ENCODE results near the gene GLMP.

The GLMP gene

DNA sequence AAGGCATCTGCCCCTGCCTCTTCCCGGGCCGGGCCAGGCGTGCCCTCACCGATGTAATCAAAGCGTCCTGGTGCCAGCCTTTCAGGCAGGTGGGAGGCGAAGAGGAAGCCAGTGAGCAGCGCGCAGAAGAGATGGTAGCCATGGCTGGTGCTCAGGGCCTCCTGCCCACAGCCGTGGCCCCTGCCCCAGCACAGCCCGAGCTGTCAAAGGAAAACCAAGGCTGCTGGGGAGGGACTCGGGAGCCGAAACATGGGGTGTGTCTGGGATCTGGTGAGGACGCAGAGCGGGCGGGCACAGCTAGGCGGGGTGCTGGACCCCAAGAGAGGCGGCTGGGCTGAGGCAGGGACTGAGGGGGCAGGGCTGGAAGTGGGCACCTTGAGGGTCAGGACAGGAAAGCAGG, 50.8 kb downstream of the GLMP start:
- Histone ChIP-seq H3K9me3 (ENCODE audit: control insufficient read depth in 2 of 2, low read length in 2 of 2) (no peaks in the 10 kb centered on the region), H3K27ac (ENCODE audit: low read depth in 2 of 2, low read length in 2 of 2) (no peak overlapping the region), H3K9ac (ENCODE audit: low read depth in 1 of 2, low read length in 2 of 2) (no peak overlapping the region), H3K36me3 (ENCODE audit: control insufficient read depth in 2 of 2, insufficient read depth in 2 of 2, low read length in 2 of 2) (peaks cover 1 to 8% of the 10 kb centered on the region in 2 donors), H3K4me1 (ENCODE audit: control insufficient read depth in 2 of 2, insufficient read depth in 2 of 2, low read length in 2 of 2) (peaks cover 10 to 12% of the 10 kb centered on the region in 2 donors), H3K27me3 (ENCODE audit: control insufficient read depth in 2 of 2, insufficient read depth in 2 of 2, low read length in 2 of 2) (peaks cover 18 to 22% of the 10 kb centered on the region in 2 donors), H3K4me3 (ENCODE audit: low read length in 2 of 2) (no peak overlapping the region)

DNA sequence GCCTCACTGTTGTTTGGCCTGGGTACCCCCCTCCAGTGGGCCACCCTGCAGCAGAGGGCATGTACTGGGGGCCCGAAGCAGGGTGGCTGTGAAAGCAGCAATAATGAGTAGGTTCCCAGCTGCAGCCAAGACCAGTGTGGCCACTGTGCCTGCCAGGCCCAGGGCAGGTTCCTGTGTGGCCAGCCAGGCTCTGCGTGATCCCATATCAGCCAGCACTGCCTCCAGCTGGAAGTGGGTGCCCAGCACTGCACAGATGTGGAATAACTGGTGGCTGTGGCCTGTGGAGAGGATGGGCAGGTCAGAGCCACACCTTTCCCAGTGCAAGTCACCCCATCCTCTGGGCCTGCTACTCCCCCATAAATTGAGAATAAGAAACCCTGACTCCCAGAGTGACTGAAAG, 51.4 kb downstream of the GLMP start:
- H3K27me3 ChIP-seq (ENCODE audit: control insufficient read depth in 2 of 2, insufficient read depth in 2 of 2, low read length in 2 of 2), result peaks cover 18 to 22% of the 10 kb centered on the region in 2 donors
- H3K9me3 ChIP-seq (ENCODE audit: control insufficient read depth in 2 of 2, low read length in 2 of 2), result no peaks in the 10 kb centered on the region
- no peak overlapping the region for H3K9ac ChIP-seq (ENCODE audit: low read depth in 1 of 2, low read length in 2 of 2)
- H3K4me1 ChIP-seq (ENCODE audit: control insufficient read depth in 2 of 2, insufficient read depth in 2 of 2, low read length in 2 of 2), result peaks cover 10 to 12% of the 10 kb centered on the region in 2 donors
- H3K4me3 ChIP-seq (ENCODE audit: low read length in 2 of 2), result no peak overlapping the region
- no peak overlapping the region for H3K27ac ChIP-seq (ENCODE audit: low read depth in 2 of 2, low read length in 2 of 2)
- peaks cover 0 to 10% of the 10 kb centered on the region in 2 donors for H3K36me3 ChIP-seq (ENCODE audit: control insufficient read depth in 2 of 2, insufficient read depth in 2 of 2, low read length in 2 of 2)

DNA sequence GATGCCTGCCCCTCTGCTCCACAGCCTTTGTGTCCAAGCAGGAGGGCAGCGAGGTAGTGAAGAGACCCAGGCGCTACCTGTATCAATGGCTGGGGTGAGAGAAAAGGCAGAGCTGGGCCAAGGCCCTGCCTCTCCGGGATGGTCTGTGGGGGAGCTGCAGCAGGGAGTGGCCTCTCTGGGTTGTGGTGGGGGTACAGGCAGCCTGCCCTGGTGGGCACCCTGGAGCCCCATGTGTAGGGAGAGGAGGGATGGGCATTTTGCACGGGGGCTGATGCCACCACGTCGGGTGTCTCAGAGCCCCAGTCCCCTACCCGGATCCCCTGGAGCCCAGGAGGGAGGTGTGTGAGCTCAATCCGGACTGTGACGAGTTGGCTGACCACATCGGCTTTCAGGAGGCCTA, 52.7 kb downstream of the GLMP start:
- Histone ChIP-seq H3K9ac (ENCODE audit: low read depth in 1 of 2, low read length in 2 of 2) (no peak overlapping the region), H3K27ac (ENCODE audit: low read depth in 2 of 2, low read length in 2 of 2) (no peak overlapping the region), H3K36me3 (ENCODE audit: control insufficient read depth in 2 of 2, insufficient read depth in 2 of 2, low read length in 2 of 2) (peaks cover 6 to 21% of the 10 kb centered on the region in 2 donors), H3K27me3 (ENCODE audit: control insufficient read depth in 2 of 2, insufficient read depth in 2 of 2, low read length in 2 of 2) (peaks cover 18 to 22% of the 10 kb centered on the region in 2 donors), H3K4me3 (ENCODE audit: low read length in 2 of 2) (no peak overlapping the region), H3K9me3 (ENCODE audit: control insufficient read depth in 2 of 2, low read length in 2 of 2) (no peaks in the 10 kb centered on the region), H3K4me1 (ENCODE audit: control insufficient read depth in 2 of 2, insufficient read depth in 2 of 2, low read length in 2 of 2) (peaks cover 10 to 12% of the 10 kb centered on the region in 2 donors)
